Stimulated activated naive CD8-positive, alpha-beta T cell treated with anti-CD3 and anti-CD28 coated beads, Interleukin-15, Interleukin-2, amounts not matched to agents 100 ng/mL and 50 ng/mL, for 24 hours (primary cell): Measurements from ENCODE around the gene VPS13D.

Source experiments
- H3K27ac Mint-ChIP-seq: one replicate; pipeline ENCODE4 v1.8.0; 2021; ENCODE audit warnings: mild to moderate bottlenecking, mixed read lengths
- H3K27me3 Mint-ChIP-seq: one replicate; pipeline ENCODE4 v1.8.0; 2021; ENCODE audit warnings: mixed read lengths
- H3K36me3 Mint-ChIP-seq: one replicate; pipeline ENCODE4 v1.8.0; 2021; ENCODE audit warnings: low read depth, mixed read lengths
- H3K4me1 Mint-ChIP-seq: one replicate; pipeline ENCODE4 v1.8.0; 2021; ENCODE audit warnings: low read depth, mixed read lengths
- H3K4me3 Mint-ChIP-seq: one replicate; pipeline ENCODE4 v1.8.0; 2021; ENCODE audit warnings: mild to moderate bottlenecking, mixed read lengths
- H3K9me3 Mint-ChIP-seq: one replicate; pipeline ENCODE4 v1.8.0; 2021; ENCODE audit warnings: mixed read lengths

Gene VPS13D

DNA sequence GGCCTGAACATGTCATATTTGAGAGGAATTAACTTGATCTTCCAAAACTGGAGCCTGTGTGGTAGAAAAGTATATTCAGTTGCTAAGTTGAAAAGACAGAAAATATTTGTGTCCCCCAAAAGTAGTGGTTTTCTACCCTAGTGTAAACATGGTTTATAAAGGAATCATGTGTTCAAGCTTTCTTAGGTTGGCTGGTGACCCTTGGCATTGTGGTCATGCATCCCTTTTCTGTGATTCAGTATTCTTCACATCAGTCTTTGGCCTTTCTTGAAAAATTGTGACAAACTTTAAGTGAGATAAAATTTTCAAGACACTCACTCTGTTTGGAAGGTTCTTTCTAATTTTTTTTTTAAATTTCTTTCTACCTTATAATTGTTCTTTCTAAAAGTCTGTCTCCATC lies 195.0 kb downstream of the VPS13D start:
- H3K4me1 Mint-ChIP-seq = peaks cover 43% of the 10 kb centered on the region
- no peaks in the 10 kb centered on the region for H3K27me3 Mint-ChIP-seq
- no peak overlapping the region for H3K27ac Mint-ChIP-seq
- peaks cover 57% of the 10 kb centered on the region for H3K36me3 Mint-ChIP-seq
- H3K9me3 Mint-ChIP-seq = no peaks in the 10 kb centered on the region
- H3K4me3 Mint-ChIP-seq = no peak overlapping the region

DNA sequence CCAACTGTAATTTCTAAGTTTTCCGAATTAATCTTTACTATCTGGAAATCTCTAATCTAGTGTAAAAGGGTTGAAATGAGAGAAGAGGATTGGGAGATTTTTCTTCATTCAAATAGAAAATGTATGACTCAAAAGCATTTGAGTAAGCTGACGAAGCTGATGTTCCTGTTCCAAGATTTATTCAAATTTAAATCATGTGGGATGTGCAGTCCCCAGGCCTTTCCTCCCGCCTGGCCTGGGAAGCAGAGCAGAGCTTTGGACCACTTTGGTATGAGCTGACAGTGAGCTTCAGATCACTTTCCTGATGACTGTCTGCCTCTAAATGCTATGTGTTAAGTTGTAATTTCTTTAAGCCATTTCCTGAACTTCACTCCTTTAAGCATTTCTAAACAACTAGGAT lies 196.2 kb downstream of the VPS13D start:
- H3K27ac Mint-ChIP-seq = no peak overlapping the region
- no peak overlapping the region for H3K4me3 Mint-ChIP-seq
- H3K36me3 Mint-ChIP-seq = peaks cover 59% of the 10 kb centered on the region
- no peaks in the 10 kb centered on the region for H3K27me3 Mint-ChIP-seq
- peaks cover 51% of the 10 kb centered on the region for H3K4me1 Mint-ChIP-seq
- H3K9me3 Mint-ChIP-seq = no peaks in the 10 kb centered on the region

DNA sequence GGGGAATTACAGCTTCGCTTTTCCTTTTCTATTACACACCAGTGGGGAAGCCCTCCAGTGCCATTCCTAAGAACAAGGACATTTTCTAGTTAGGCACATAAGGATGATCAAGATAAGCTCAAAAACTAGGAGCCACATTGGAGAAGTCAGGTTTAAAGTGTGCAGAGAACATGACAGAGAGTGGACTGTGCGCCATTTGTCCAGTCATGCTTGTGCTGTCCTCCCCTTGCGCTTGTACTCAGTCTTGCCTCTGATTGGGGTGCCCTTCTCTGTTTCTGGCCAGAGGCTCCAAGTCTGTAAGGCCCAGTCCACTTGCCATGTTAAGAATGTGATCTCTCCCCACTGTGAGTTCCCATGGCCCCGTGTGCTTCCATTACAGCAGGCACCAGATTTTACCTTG lies 198.5 kb downstream of the VPS13D start:
- H3K27ac Mint-ChIP-seq = no peak overlapping the region
- H3K4me3 Mint-ChIP-seq = no peak overlapping the region
- H3K4me1 Mint-ChIP-seq = peaks cover 51% of the 10 kb centered on the region
- H3K36me3 Mint-ChIP-seq = peaks cover 54% of the 10 kb centered on the region
- no peaks in the 10 kb centered on the region for H3K9me3 Mint-ChIP-seq
- no peaks in the 10 kb centered on the region for H3K27me3 Mint-ChIP-seq

DNA sequence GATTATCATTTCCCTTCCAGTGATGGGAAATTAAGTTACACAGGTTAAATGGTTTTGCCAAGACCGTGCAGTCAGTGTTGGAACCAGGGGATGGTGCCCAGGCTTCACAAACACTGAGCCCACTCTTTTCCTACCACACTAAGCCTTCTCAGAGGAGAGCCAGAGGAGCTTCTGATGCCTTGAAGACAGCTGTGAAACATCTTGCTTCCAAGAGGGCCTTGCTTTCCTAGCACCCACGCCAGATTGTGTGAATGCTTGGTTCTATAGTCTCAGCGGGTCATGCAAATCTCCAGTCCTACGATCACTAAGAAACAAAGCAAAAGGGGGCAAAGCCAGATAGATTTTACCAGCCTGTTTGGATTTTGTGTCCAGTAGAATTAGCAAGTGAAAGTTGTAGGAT lies 200.7 kb downstream of the VPS13D start:
- Mint-ChIP-seq H3K4me1 (peaks cover 54% of the 10 kb centered on the region), H3K36me3 (peaks cover 44% of the 10 kb centered on the region), H3K4me3 (no peak overlapping the region), H3K27ac (no peak overlapping the region), H3K27me3 (peaks cover 3% of the 10 kb centered on the region), H3K9me3 (no peaks in the 10 kb centered on the region)

DNA sequence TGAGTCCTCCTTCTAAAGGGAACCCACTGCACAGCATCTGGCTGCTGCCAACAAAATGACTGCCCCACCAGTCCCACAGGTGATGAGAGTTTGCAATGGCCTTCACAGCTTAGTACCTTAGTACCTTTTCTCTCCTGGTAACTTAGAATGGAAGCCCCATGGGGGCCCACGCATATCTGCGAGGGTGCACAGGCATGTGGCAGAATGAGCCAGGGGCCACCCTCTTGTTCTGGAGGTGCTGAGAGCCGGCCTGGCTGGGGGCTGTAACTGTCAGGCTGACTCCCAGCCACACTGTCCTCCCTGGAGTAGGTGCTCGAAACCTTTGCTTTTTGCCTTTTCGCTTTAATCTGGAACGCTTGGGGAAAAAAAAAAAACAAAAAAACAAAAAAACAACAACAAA lies 203.1 kb downstream of the VPS13D start:
- Mint-ChIP-seq H3K27ac (peak overlapping the region; percentile 98), H3K36me3 (peaks cover 33% of the 10 kb centered on the region), H3K27me3 (peaks cover 3% of the 10 kb centered on the region), H3K9me3 (no peaks in the 10 kb centered on the region), H3K4me3 (no peak overlapping the region), H3K4me1 (peaks cover 77% of the 10 kb centered on the region)

DNA sequence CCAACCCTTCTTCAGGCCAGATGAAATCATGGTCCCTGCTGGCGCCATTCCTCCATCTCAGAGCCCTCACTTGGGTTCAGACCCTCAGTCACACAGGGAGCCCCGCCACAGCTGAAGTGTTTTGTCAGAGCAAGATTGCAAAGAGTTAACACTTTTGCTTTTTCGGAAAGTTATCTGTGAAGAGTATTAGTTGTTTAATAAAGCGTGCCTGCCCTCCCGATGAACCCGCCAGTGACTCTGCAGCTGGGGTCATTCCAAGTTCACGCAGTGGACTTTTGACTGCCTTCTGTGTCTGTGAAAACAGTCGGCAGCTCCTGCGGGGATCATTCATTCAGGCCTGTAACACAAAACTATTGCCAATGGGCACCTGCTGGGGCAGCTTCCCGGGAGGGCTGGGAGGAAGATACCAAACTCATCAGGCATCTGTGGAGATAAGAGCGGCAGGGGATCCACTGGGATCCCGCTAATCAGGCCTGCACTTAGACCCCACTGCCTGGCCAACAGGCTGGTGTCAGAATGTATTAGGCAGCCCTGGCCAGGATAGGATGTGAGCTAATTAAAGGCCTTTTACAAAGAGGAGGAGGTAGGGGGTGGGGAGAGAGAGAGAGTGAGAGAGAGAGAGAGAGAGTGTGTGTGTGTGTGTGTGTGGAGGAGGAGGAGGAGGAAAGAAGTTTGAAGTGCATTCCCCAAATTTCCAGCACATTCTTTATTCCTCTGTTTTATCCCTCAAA lies 203.7 kb downstream of the VPS13D start:
- H3K9me3 Mint-ChIP-seq = no peaks in the 10 kb centered on the region
- H3K27ac Mint-ChIP-seq = peak overlapping the region; percentile 98
- peaks cover 3% of the 10 kb centered on the region for H3K27me3 Mint-ChIP-seq
- H3K36me3 Mint-ChIP-seq = peaks cover 37% of the 10 kb centered on the region
- peak overlapping the region; percentile 81 for H3K4me3 Mint-ChIP-seq
- H3K4me1 Mint-ChIP-seq = peaks cover 83% of the 10 kb centered on the region

DNA sequence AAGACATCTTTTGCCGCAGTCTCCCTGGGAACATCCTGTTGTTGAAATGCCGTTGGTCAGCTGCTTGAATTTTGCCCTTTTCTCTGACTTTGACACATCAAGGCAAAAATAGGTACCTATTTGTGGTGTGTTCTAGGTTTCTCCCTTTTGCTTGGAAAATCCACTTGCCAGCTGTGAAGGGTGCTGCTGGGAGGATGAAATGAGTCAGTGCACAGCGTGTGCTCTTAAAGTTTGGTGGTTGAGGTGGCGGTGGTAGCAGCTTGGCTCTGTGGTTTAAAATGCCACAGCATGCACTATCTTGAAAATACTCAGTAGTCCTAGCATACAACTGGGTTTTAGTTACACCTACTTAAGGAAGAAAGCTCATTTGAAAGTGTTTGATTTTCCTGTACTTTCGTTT lies 204.3 kb downstream of the VPS13D start:
- H3K4me1 Mint-ChIP-seq = peaks cover 90% of the 10 kb centered on the region
- H3K4me3 Mint-ChIP-seq = peak overlapping the region; percentile 81
- H3K27ac Mint-ChIP-seq = peak overlapping the region; percentile 98
- H3K9me3 Mint-ChIP-seq = no peaks in the 10 kb centered on the region
- peaks cover 39% of the 10 kb centered on the region for H3K36me3 Mint-ChIP-seq
- peaks cover 3% of the 10 kb centered on the region for H3K27me3 Mint-ChIP-seq

DNA sequence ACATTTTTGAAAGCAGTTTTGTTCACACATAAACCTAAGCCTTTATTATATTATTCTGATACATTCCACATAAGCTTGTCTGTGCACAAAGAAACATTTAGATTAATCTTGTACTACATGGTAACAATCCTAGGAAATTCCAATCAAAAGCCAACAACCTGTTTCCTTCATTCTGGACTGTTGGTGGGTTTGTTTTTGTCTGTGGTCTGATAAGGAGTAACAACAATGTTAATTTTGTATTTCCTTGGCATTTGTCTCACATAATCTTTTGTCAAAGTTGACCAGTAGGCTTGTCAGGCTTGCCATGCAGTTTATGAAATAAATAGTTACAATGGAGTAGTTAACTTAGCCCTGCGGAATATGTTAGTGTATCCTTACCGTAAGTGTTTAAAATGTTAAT lies 204.9 kb downstream of the VPS13D start:
- Mint-ChIP-seq H3K4me3 (peak overlapping the region; percentile 81), H3K9me3 (no peaks in the 10 kb centered on the region), H3K4me1 (peaks cover 95% of the 10 kb centered on the region), H3K27me3 (peaks cover 3% of the 10 kb centered on the region), H3K27ac (peak overlapping the region; percentile 98), H3K36me3 (peaks cover 40% of the 10 kb centered on the region)

DNA sequence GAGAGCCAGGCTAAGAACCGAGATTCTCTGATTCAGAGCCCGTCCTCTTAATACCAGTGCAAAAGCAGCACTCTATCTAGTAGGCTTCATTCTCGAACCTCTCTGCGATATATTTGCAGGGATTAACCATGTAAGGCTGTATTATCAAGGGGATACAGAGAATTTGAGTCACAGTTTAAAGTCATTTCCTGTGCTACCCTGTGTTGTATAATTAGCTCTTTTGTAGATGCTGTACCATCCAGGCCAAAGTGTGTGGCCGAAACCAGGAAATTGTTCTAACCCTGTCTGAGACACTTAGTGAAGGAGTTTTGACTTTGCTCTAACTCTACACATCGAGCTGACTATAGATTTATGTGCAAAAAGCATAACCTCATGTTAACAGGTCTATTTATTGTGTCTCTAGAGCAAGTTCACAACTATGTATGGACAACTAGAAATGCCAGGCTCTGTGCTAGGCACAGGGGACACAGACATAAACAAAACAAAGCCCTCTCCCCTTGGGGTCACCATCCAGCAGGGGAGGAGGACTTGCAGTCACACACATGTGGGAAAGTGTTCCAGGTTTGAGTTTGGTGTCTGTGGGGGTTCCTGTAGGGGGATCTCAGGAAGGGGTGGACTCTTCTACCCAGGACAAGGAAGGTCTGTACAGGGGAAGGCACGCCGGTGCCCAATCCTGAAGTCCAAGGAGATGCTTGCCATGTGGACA lies 206.0 kb downstream of the VPS13D start:
- peak overlapping the region; percentile 66 for H3K4me3 Mint-ChIP-seq
- H3K4me1 Mint-ChIP-seq = peaks cover 95% of the 10 kb centered on the region
- H3K27ac Mint-ChIP-seq = peak overlapping the region; percentile 98
- H3K9me3 Mint-ChIP-seq = no peaks in the 10 kb centered on the region
- peaks cover 3% of the 10 kb centered on the region for H3K27me3 Mint-ChIP-seq
- H3K36me3 Mint-ChIP-seq = peaks cover 45% of the 10 kb centered on the region

DNA sequence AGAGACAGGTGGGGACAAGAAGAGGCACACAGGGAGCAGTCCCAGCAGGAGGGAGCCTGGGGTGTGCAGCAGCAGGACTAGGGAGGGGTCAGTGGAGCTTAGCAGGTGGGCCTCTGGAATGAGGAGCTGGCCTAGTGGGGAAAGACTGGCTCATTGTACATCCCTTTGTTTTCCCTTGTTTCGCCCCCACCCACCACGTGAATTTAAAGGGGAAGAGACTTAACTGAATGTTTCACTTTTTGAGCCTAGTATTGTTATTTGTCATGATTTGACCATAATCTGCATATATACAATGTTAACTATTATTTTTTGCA lies 206.5 kb downstream of the VPS13D start:
- H3K4me3 Mint-ChIP-seq = peak overlapping the region; percentile 66
- peak overlapping the region; percentile 98 for H3K27ac Mint-ChIP-seq
- H3K36me3 Mint-ChIP-seq = peaks cover 47% of the 10 kb centered on the region
- peaks cover 96% of the 10 kb centered on the region for H3K4me1 Mint-ChIP-seq
- H3K27me3 Mint-ChIP-seq = peaks cover 3% of the 10 kb centered on the region
- H3K9me3 Mint-ChIP-seq = no peaks in the 10 kb centered on the region

DNA sequence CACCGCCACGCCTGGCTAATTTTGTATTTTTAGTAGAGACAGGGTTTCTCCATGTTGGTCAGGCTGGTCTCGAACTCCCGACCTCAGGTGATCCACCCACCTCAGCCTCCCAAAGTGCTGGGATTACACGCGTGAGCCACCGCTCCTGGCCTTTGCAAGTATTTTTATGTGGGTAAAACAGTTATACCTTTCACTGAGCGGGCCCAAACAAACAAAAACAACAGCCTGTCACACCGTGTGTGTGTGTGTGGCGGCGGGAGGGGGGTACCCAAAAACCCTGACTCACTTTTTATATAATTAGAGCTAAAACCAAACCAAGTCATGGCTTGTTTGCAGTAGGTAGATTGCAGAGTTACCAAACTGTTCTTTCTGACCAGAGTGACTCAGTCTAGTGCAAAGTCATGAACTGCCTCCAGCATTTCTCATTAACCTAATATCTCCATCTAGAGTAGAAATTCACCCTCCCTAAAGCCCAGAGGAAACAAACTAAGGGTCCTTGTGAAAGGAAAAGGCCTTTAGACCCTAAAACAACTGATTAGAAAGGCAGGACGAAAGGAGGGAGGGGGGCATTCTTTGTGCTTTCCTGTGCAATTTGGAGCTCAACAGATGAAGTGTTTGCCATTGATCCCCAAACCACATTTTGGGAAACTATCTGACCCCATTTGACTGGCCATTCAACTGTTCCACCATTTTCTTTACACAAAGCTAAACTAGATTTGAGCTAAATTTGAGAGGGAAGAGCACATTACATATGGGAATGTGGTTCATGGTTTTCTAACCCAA lies 207.2 kb downstream of the VPS13D start:
- Mint-ChIP-seq H3K27ac (peak overlapping the region; percentile 98), H3K4me3 (peak overlapping the region; percentile 18)

DNA sequence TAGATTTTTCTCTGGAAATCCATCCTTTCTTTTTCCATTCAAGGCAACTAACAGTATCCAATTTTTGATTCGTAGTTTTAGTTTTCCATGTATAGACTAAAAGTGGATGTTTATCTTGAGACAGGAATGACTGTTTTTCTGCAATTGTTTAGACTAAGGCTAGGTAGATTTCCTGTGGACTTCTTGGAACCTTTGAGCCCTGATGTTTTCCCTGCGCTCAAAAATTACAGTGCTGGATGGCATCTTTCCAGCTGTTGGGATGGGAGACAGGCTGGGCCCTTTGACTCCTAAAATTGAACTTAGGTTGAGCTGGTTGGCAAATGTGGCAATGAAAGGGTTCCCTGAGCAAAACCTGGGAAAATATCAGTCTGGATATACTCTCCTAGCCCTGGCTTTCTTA lies 207.8 kb downstream of the VPS13D start:
- Mint-ChIP-seq H3K27me3 (peaks cover 3% of the 10 kb centered on the region), H3K27ac (peak overlapping the region; percentile 98), H3K4me3 (peak overlapping the region; percentile 18), H3K4me1 (peaks cover 95% of the 10 kb centered on the region), H3K36me3 (peaks cover 39% of the 10 kb centered on the region), H3K9me3 (no peaks in the 10 kb centered on the region)

More for the DNA sequence above, 207.2 kb downstream of the VPS13D start:
- H3K36me3 Mint-ChIP-seq = peaks cover 45% of the 10 kb centered on the region
- peaks cover 3% of the 10 kb centered on the region for H3K27me3 Mint-ChIP-seq
- H3K9me3 Mint-ChIP-seq = no peaks in the 10 kb centered on the region
- H3K4me1 Mint-ChIP-seq = peaks cover 95% of the 10 kb centered on the region

DNA sequence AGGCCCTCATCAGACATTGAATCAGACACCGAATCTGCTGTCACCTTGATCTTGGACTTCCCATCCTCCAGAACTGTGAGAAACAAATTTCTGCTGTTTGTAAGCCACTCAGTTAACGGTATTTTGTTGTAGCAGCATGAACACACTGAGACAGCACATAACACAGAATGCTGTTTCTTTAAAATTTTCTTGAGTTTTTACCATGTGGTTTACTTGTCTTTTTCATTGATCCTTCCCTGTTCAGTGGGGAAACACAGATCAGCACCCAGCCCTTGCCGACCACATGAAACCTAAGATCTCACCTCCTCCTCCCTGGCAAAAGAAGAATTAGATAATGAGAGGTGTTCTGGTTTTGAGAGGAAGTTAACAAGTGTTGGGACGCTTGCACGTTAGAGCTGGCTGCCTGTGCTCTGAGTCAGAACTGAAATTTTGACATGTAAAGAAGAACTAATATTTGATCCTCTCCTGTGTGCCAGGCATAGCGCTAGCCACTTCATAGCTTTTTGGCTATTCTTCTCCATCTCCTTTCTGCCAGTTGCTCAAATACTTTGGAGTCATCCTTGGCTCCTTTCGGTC lies 208.6 kb downstream of the VPS13D start:
- Mint-ChIP-seq H3K9me3 (peaks cover 2% of the 10 kb centered on the region), H3K4me1 (peaks cover 95% of the 10 kb centered on the region), H3K4me3 (peak overlapping the region; percentile 66), H3K27ac (peak overlapping the region; percentile 98), H3K27me3 (peaks cover 3% of the 10 kb centered on the region), H3K36me3 (peaks cover 46% of the 10 kb centered on the region)

DNA sequence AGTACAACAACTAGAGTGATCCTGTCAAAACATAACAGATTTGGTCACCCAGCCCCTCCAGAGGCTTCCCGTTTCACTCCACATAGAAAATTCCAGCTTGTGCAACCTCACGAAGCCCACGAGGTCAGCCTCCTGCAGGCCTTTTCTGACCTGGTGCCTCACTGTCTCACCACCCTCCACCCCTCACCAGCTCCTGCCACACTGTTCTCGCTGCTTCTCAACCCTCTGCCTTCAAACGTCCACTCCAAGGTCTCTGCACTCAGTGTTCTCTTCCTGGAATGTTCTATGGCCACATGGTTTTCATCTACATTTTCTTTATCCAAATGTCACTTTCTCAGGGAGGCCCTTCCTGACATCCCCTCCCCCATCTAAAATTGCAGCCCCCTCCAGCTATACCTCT lies 209.2 kb downstream of the VPS13D start:
- Mint-ChIP-seq H3K9me3 (peaks cover 4% of the 10 kb centered on the region), H3K27ac (peak overlapping the region; percentile 98), H3K27me3 (peaks cover 3% of the 10 kb centered on the region), H3K4me3 (peak overlapping the region; percentile 66), H3K36me3 (peaks cover 52% of the 10 kb centered on the region), H3K4me1 (peaks cover 94% of the 10 kb centered on the region)
